Spleen (tissue), 7 donors: ENCODE measurements around the gene OXGR1.

Experiments
- CTCF ChIP-seq, 11 experiments: fragments of 200-600 bp in 7 of 11; fragments of 450-650 bp in 4 of 11; sonication (generic) in 4 of 11; IDR thresholded peaks in 8 of 11; conservative IDR thresholded peaks in 3 of 11; 1 replicate in 7 of 11; 2 replicates in 4 of 11; pipeline versions ENCODE4 v1.4.0 to v1.8.0; 2016 to 2021; ENCODE audit warnings: antibody characterized with exemption in 11 of 11, inconsistent platforms in 4 of 11, mild to moderate bottlenecking in 1 of 11
- POLR2A ChIP-seq, 3 donors: fragments of 450-650 bp; IDR thresholded peaks; one replicate each; pipeline ENCODE4 v1.5.1; 2017; ENCODE audit warnings: antibody characterized with exemption in 3 of 3, mild to moderate bottlenecking in 1 of 3
- POLR2AphosphoS5 ChIP-seq, 3 donors: sonication (generic); formaldehyde crosslinking; IDR thresholded peaks; one replicate each; pipeline ENCODE4 v1.5.1; 2017; ENCODE audit warnings: antibody characterized with exemption in 3 of 3
- donor health status: DM: no; HTN: no; CAD: no; lungs with moderate emphysema.
- donor health status: DM: no; HTN: no; CAD: no.
- donor health status: DM: no; HTN: no; CAD: no.

GRCh38 chr13:96988441-96988840 is 5.8 kb downstream of the OXGR1 start:
- TF ChIP-seq CTCF (IDR thresholded peaks at IDR 0.05 in 8 of 11, conservative IDR thresholded peaks at IDR 0.05 in 3 of 11) (no peak), POLR2A (IDR thresholded peaks at IDR 0.05) (no peak), POLR2AphosphoS5 (IDR thresholded peaks at IDR 0.05) (no peak)
